Endothelial cell of umbilical vein (primary cell): ENCODE results near the gene SSBP3. TPM values are rescaled to one million over a fixed set of nuclear protein-coding genes. Genes with fewer than 3 reads are reported as not detected.

Source experiments
- BruUV-seq: library from RNA; stranded (reverse); fragments of 400-500 nt; replicated peaks from 2 replicates; lab custom pipeline; 2021; lab: Mats Ljungman, UMichigan
- CTCF ChIA-PET: fragments of 300-600, 350-600 bp; sonication (Branson Sonifier 250); formaldehyde crosslinking; loops from one replicate; lab custom pipeline; 2021; ENCODE audit warnings: antibody characterized with exemption, inconsistent platforms; lab: Charles Lee
- POLR2A ChIA-PET: fragments of 300-600, 350-600 bp; sonication (Branson Sonifier 250); formaldehyde crosslinking; loops from one replicate; lab custom pipeline; 2021; ENCODE audit warnings: antibody characterized with exemption, inconsistent platforms; lab: Charles Lee
- DNase-seq: peaks from one replicate; pipeline ENCODE4 v3.0.0-alpha.2; 2011; ENCODE audit warnings: low read depth, low spot score
- FAIRE-seq: peaks from 2 replicates; lab custom pipeline; 2011; peaks lifted over from hg19 to GRCh38; lab: Jason Lieb, UNC
- H2AFZ ChIP-seq: 2 replicates; pipeline ENCODE4 v1.6.0; 2012; ENCODE audit warnings: low read depth, low read length, control low read depth, inconsistent platforms
- H3K27ac ChIP-seq: 2 replicates; pipeline ENCODE4 v1.5.1; 2011; ENCODE audit warnings: low read depth, mild to moderate bottlenecking, control low read depth, low read length, moderate library complexity; ENCODE audit not compliant: insufficient read depth
- H3K27me3 ChIP-seq, 2 experiments: 2 replicates each; pipeline versions ENCODE4 v1.6.0 to v1.6.1; 2011; ENCODE audit warnings: low read length in 2 of 2, mixed read lengths in 1 of 2; ENCODE audit not compliant: control insufficient read depth in 2 of 2, insufficient read depth in 2 of 2
- H3K36me3 ChIP-seq, 2 experiments: 2 replicates in 1 of 2; 3 replicates in 1 of 2; pipeline ENCODE4 v1.5.1; 2011; ENCODE audit warnings: low read length in 2 of 2, mild to moderate bottlenecking in 1 of 2, moderate library complexity in 1 of 2; ENCODE audit not compliant: control insufficient read depth in 2 of 2, insufficient read depth in 2 of 2; ENCODE audit errors: extremely low read depth in 1 of 2
- H3K4me1 ChIP-seq: 3 replicates; pipeline ENCODE4 v1.5.1; 2011; ENCODE audit warnings: mild to moderate bottlenecking, low read length; ENCODE audit not compliant: control insufficient read depth, insufficient read depth; ENCODE audit errors: extremely low read depth
- H3K4me2 ChIP-seq: 2 replicates; pipeline ENCODE4 v1.6.1; 2011; ENCODE audit warnings: low read length, control low read depth, mixed read lengths; ENCODE audit not compliant: insufficient read depth
- H3K4me3 ChIP-seq, 3 experiments: fragments of 200-600 bp in 1 of 3; sonication (generic), shearing (Covaris generic) in 1 of 3; replicated peaks in 1 of 3; 2 replicates each; pipeline ENCODE4 v1.5.1; 2011 to 2016; ENCODE audit warnings: control low read depth in 3 of 3, low read length in 3 of 3, mild to moderate bottlenecking in 2 of 3, inconsistent platforms in 1 of 3, low read depth in 1 of 3, moderate library complexity in 1 of 3; ENCODE audit not compliant: insufficient read depth in 1 of 3
- H3K79me2 ChIP-seq: 2 replicates; pipeline ENCODE4 v1.6.0; 2012; ENCODE audit warnings: low read length, inconsistent platforms; ENCODE audit not compliant: control insufficient read depth, insufficient read depth
- H3K9ac ChIP-seq: replicated peaks from 2 replicates; pipeline ENCODE3; 2011; ENCODE audit warnings: low read length, control low read depth; ENCODE audit not compliant: insufficient read depth; ENCODE audit errors: extremely low read depth
- H3K9me1 ChIP-seq: replicated peaks from 3 replicates; pipeline ENCODE4 v1.6.0; 2011; ENCODE audit warnings: mild to moderate bottlenecking, low read length; ENCODE audit not compliant: control insufficient read depth, insufficient read depth; ENCODE audit errors: extremely low read depth
- H3K9me3 ChIP-seq: replicated peaks from 2 replicates; pipeline ENCODE4 v1.5.1; 2012; ENCODE audit warnings: low read length, inconsistent platforms; ENCODE audit not compliant: control insufficient read depth, insufficient read depth
- H4K20me1 ChIP-seq: replicated peaks from 2 replicates; pipeline ENCODE3; 2011; ENCODE audit warnings: mild to moderate bottlenecking, low read length; ENCODE audit not compliant: control insufficient read depth, insufficient read depth; ENCODE audit errors: extremely low read depth
- CTCF ChIP-seq, 2 donors: IDR thresholded peaks; 1 replicate in 1 of 2; 2 replicates in 1 of 2; pipeline ENCODE4 v1.5.1; 2011; ENCODE audit warnings: low read length in 2 of 2, mild to moderate bottlenecking in 2 of 2, moderate library complexity in 2 of 2, control low read depth in 1 of 2, inconsistent platforms in 1 of 2, low read depth in 1 of 2; ENCODE audit not compliant: insufficient read depth in 1 of 2; ENCODE audit errors: extremely low read depth in 1 of 2
- EZH2 ChIP-seq: IDR thresholded peaks from 2 replicates; pipeline ENCODE4 v1.6.1; 2012; ENCODE audit warnings: borderline replicate concordance, low read depth, mild to moderate bottlenecking, moderate library complexity, low read length, inconsistent platforms; ENCODE audit not compliant: severe bottlenecking
- FOS ChIP-seq: IDR thresholded peaks from 2 replicates; pipeline ENCODE4 v1.6.1; 2011; ENCODE audit warnings: mild to moderate bottlenecking, low read length, moderate library complexity, borderline replicate concordance; ENCODE audit not compliant: insufficient read depth
- GATA2 ChIP-seq: IDR thresholded peaks from 2 replicates; pipeline ENCODE4 v1.7.0; 2011; ENCODE audit warnings: low read depth, mild to moderate bottlenecking, moderate library complexity, mixed read lengths, low read length; ENCODE audit not compliant: insufficient read length, insufficient read depth
- JUN ChIP-seq: IDR thresholded peaks from 2 replicates; pipeline ENCODE4 v1.6.1; 2011; ENCODE audit warnings: borderline replicate concordance, low read depth; ENCODE audit not compliant: insufficient read length, insufficient read depth
- MAX ChIP-seq: IDR thresholded peaks from 2 replicates; pipeline ENCODE4 v1.6.1; 2011; ENCODE audit not compliant: insufficient read depth, insufficient read length
- MYC ChIP-seq: IDR thresholded peaks from one replicate; pipeline ENCODE4 v1.6.1; 2011; ENCODE audit warnings: mild to moderate bottlenecking, low read depth, low read length
- POLR2AphosphoS5 ChIP-seq: IDR thresholded peaks from 2 replicates; pipeline ENCODE4 v1.6.1; 2012; ENCODE audit warnings: low read depth, mild to moderate bottlenecking, control low read depth, low read length, moderate library complexity; ENCODE audit not compliant: insufficient read depth
- dilution Hi-C: fragments of 300-500 bp; cut with MboI; formaldehyde crosslinking; loops from one replicate; pipeline ENCODE4 v1.15.0; 2019; ENCODE audit warnings: low sequenced_read_pairs; ENCODE audit not compliant: extremely low pct_ligation_motif_present
- intact Hi-C: fragments of 100-400 bp; cut with micrococcal nuclease; formaldehyde crosslinking; loops from one replicate; pipeline ENCODE4 v1.10.0; 2022
- polyA plus RNA-seq, 4 experiments: library from polyadenylated mRNA; depleted of rRNA in 3 of 4; stranded (reverse) in 3 of 4; unstranded in 1 of 4; fragments of >200 nt; gene quantifications; 2 replicates each; pipeline versions ENCODE4 v1.2.1 to v1.2.3, GENCODE V29; 2011 to 2012; ENCODE audit warnings: missing spikeins in 1 of 4
- total RNA-seq: library from RNA; stranded (reverse); gene quantifications from 2 replicates; pipeline ENCODE4 v1.2.3, GENCODE V29; 2021

SSBP3 gene
- total and polyA plus RNA-seq, 2 donors (not counting 3 experiments of a cell fraction or from before 2014, with no cell fraction given): 44.9 to 59.4 TPM

- peak overlapping the region; percentile 19 for H3K9ac ChIP-seq
- TSS peak; percentile 13 for BruUV-seq
- H3K9me1 ChIP-seq: no peaks in the 10 kb centered on the region
- peak overlapping the region; percentile 76 for H3K4me2 ChIP-seq
- no peaks in the 10 kb centered on the region for H3K9me3 ChIP-seq
- peaks cover 41% of the 10 kb centered on the region for H3K4me1 ChIP-seq
- peaks cover 56% of the 10 kb centered on the region for H3K79me2 ChIP-seq
- H3K27me3 ChIP-seq: no peaks in the 10 kb centered on the region
- CTCF ChIA-PET: interaction anchor here (0.8 to 2.6 kb wide), 9 partner anchors 17 to 282 kb away, joined by 3 to 25 read pairs (median 4); no protein-coding TSS in a partner anchor
- peak overlapping the region; percentile 22 for H3K27ac ChIP-seq
- peak overlapping the region; percentile 0 to 69 (median 56) for H3K4me3 ChIP-seq
- H3K36me3 ChIP-seq: peaks cover 11 to 20% of the 10 kb centered on the region in 2 experiments
- dilution Hi-C loops (no loop called here), intact Hi-C loops (loop anchor here (10.0 kb wide), 1 partner anchor 129 kb away; no protein-coding TSS in a partner anchor)
- DNase-seq (no peak), FAIRE-seq (no peak)
- no peaks in the 10 kb centered on the region for H4K20me1 ChIP-seq
- TF ChIP-seq GATA2 (no peak), CTCF (IDR thresholded peaks at IDR 0.05; ENCODE audit: extremely low read depth in 1 of 2, insufficient read depth in 1 of 2, low read depth in 1 of 2, low read length in 2 of 2) (no peak), POLR2AphosphoS5 (no peak), EZH2 (no peak), MAX (no peak), FOS (no peak), MYC (no peak), JUN (no peak)
- POLR2A ChIA-PET: interaction anchor here (0.8 to 1.3 kb wide), 3 partner anchors 9 to 92 kb away, joined by 3 to 10 read pairs (median 5); no protein-coding TSS in a partner anchor
- peak overlapping the region; percentile 14 for H2AFZ ChIP-seq
Observed at GRCh38 chr1:54404263-54404662, 1.9 kb downstream of the SSBP3 start.
